ENCODE data around the gene ANKRD28.

The ANKRD28 gene

DNA sequence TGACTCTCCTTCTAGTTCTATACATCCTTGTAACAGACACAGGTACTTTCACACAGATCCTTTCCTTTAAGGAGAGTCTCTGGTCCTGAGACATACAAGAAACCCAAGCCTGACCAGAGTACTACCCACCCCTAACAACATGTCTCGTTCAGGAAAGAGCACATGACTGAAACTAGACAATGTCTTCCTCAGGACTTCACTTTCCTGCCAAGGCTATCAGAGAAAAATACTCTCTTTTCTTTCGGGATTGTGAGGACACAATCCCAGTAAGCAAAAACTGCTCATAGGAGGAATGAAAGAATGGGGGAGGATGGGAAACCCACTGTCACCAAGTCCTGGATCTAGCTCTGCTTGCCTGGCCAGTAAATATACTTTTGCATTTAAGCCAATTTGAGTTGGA is 11.5 kb upstream of the ANKRD28 start:
- TF ChIP-seq CTCF (IDR thresholded peaks at IDR 0.05; ENCODE audit: unreplicated experiment in 3 of 3) = no peak
- Mint-ChIP-seq H3K4me1 (peaks cover 5% of the 10 kb centered on the region), H3K27ac (no peak overlapping the region), H3K36me3 (ENCODE audit: low read depth) (no peaks in the 10 kb centered on the region), H3K9me3 (no peaks in the 10 kb centered on the region), H3K4me3 (no peak overlapping the region), H3K27me3 (ENCODE audit: low read depth) (no peaks in the 10 kb centered on the region)

- no peak for TF ChIP-seq CTCF (IDR thresholded peaks at IDR 0.05; ENCODE audit: unreplicated experiment in 3 of 3)
- no peak overlapping the region for H3K27ac Mint-ChIP-seq
- no peak overlapping the region for H3K4me3 Mint-ChIP-seq
- H3K9me3 Mint-ChIP-seq = no peaks in the 10 kb centered on the region
- H3K36me3 Mint-ChIP-seq (ENCODE audit: low read depth) = no peaks in the 10 kb centered on the region
- no peaks in the 10 kb centered on the region for H3K27me3 Mint-ChIP-seq (ENCODE audit: low read depth)
- peaks cover 8% of the 10 kb centered on the region for H3K4me1 Mint-ChIP-seq
Observed at GRCh38 chr3:15808679-15809310, 11.0 kb upstream of the ANKRD28 start.

DNA sequence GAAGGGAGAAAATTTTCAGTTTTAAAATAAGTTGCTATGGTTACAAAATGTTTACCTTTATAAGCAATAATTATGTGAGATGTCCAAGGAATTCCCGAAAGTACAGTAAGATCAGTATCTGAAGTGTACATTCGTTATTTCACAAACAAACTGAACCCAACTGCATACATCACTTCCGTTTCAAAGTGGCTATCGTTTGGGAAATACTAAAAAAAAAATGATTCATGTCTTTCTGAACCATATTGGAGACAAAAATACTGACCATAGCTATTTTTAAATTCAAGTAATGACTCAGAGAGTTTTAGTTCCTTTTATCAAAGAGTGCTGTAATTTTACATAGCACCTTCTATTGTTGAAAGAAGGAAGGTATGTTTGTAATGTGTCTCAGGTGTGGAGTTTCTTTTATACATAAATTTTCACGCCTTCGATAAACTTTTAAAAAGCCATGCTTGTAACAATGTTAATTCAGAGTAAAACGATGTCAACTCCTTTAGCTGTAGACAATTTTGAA is 8.0 kb upstream of the ANKRD28 start:
- Mint-ChIP-seq H3K4me3 (no peak overlapping the region), H3K27me3 (ENCODE audit: low read depth) (no peaks in the 10 kb centered on the region), H3K36me3 (ENCODE audit: low read depth) (no peaks in the 10 kb centered on the region), H3K27ac (no peak overlapping the region), H3K9me3 (no peaks in the 10 kb centered on the region), H3K4me1 (peaks cover 9% of the 10 kb centered on the region)
- no peak for TF ChIP-seq CTCF (IDR thresholded peaks at IDR 0.05; ENCODE audit: unreplicated experiment in 3 of 3)

- Mint-ChIP-seq H3K4me3 (no peak overlapping the region), H3K36me3 (ENCODE audit: low read depth) (no peaks in the 10 kb centered on the region), H3K27me3 (ENCODE audit: low read depth) (no peaks in the 10 kb centered on the region), H3K4me1 (peaks cover 14% of the 10 kb centered on the region), H3K9me3 (no peaks in the 10 kb centered on the region), H3K27ac (peak overlapping the region; percentile 12 to 45 (median 26))
- TF ChIP-seq CTCF (IDR thresholded peaks at IDR 0.05; ENCODE audit: unreplicated experiment in 3 of 3) = no peak
Observed at GRCh38 chr3:15804553-15805095, 6.8 kb upstream of the ANKRD28 start.

DNA sequence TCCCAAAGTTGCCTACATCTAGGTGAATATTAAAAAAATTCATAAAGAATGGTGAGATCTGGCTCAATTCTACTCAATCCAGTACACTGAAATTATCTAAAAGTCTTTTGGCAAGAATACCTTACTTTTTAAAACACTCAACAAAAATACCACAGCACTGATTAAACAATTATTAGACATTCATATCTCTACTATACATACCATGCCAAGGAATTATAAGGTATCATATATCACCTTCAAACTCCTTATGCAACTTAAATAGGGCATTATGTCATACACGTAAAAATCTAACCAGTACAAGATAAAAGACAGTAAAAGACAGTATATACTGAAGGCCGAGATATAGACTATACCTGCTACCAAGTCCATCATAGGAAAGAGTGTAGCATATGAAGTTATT is 6.1 kb upstream of the ANKRD28 start:
- no peaks in the 10 kb centered on the region for H3K36me3 Mint-ChIP-seq (ENCODE audit: low read depth)
- no peak overlapping the region for H3K4me3 Mint-ChIP-seq
- no peaks in the 10 kb centered on the region for H3K27me3 Mint-ChIP-seq (ENCODE audit: low read depth)
- no peaks in the 10 kb centered on the region for H3K9me3 Mint-ChIP-seq
- no peak overlapping the region for H3K27ac Mint-ChIP-seq
- H3K4me1 Mint-ChIP-seq = peaks cover 17% of the 10 kb centered on the region
- no peak for TF ChIP-seq CTCF (IDR thresholded peaks at IDR 0.05; ENCODE audit: unreplicated experiment in 3 of 3)

- Mint-ChIP-seq H3K36me3 (ENCODE audit: low read depth) (no peaks in the 10 kb centered on the region), H3K27me3 (ENCODE audit: low read depth) (no peaks in the 10 kb centered on the region), H3K4me3 (no peak overlapping the region), H3K27ac (no peak overlapping the region), H3K9me3 (no peaks in the 10 kb centered on the region), H3K4me1 (peaks cover 40% of the 10 kb centered on the region)
- no peak for TF ChIP-seq CTCF (IDR thresholded peaks at IDR 0.05; ENCODE audit: unreplicated experiment in 3 of 3)
Observed at GRCh38 chr3:15801298-15801697, 3.5 kb upstream of the ANKRD28 start.
